HepG2 (cell line): ENCODE measurements around the gene GLIS2. TPM values are rescaled to one million over a fixed set of nuclear protein-coding genes. Genes with fewer than 3 reads are reported as not detected.

ENCODE experiments used
- KLF15 ChIP-seq: sonication (generic); formaldehyde crosslinking; IDR thresholded peaks from 2 replicates; pipeline ENCODE4 v1.8.1; 2023; ENCODE audit warnings: borderline replicate concordance, mild to moderate bottlenecking, inconsistent platforms, missing genetic modification reagents, mixed read lengths
- MAFG ChIP-seq: sonication (generic); formaldehyde crosslinking; IDR thresholded peaks from 2 replicates; pipeline ENCODE4 v1.5.1; 2020; ENCODE audit warnings: mild to moderate bottlenecking, missing genetic modification reagents
- MEIS2 ChIP-seq: sonication (generic); formaldehyde crosslinking; IDR thresholded peaks from 2 replicates; pipeline ENCODE4 v1.9.0; 2021; ENCODE audit warnings: mild to moderate bottlenecking, missing genetic modification reagents
- NFKB2 ChIP-seq: sonication (generic); formaldehyde crosslinking; IDR thresholded peaks from 2 replicates; pipeline ENCODE4 v1.4.0; 2020; ENCODE audit warnings: missing genetic modification reagents, borderline replicate concordance
- NFRKB ChIP-seq: fragments of 450-650 bp; IDR thresholded peaks from 2 replicates; pipeline ENCODE4 v1.6.1; 2017
- POLR2G ChIP-seq: fragments of 200-400 bp; formaldehyde crosslinking; IDR thresholded peaks from 2 replicates; pipeline ENCODE4 v1.6.1; 2018; ENCODE audit warnings: mild to moderate bottlenecking, low read depth, low read length, moderate library complexity
- PRPF4 ChIP-seq: fragments of 200-400 bp; formaldehyde crosslinking; IDR thresholded peaks from 2 replicates; pipeline ENCODE4 v1.6.1; 2016; ENCODE audit warnings: low read length, low read depth; ENCODE audit not compliant: poor library complexity, severe bottlenecking
- SALL1 ChIP-seq: sonication (generic); formaldehyde crosslinking; IDR thresholded peaks from 2 replicates; pipeline ENCODE4 v1.8.0; 2022; ENCODE audit warnings: mild to moderate bottlenecking, missing genetic modification reagents
- SMC3 ChIP-seq: IDR thresholded peaks from 2 replicates; pipeline ENCODE4 v1.6.1; 2011; ENCODE audit warnings: low read length, improper control_type of control experiment
- SNRNP70 ChIP-seq: fragments of 200-400 bp; formaldehyde crosslinking; IDR thresholded peaks from 2 replicates; pipeline ENCODE4 v1.6.1; 2017; ENCODE audit warnings: mild to moderate bottlenecking, low read depth, low read length, moderate library complexity
- SP4 ChIP-seq: sonication (generic); formaldehyde crosslinking; IDR thresholded peaks from 2 replicates; pipeline ENCODE4 v1.8.1; 2023; ENCODE audit warnings: mild to moderate bottlenecking, missing genetic modification reagents
- ZMYM3 ChIP-seq: sonication (generic); formaldehyde crosslinking; IDR thresholded peaks from 2 replicates; pipeline ENCODE4 v1.5.1; 2020; ENCODE audit warnings: mild to moderate bottlenecking, missing genetic modification reagents
- ZNF143 ChIP-seq: sonication (generic); formaldehyde crosslinking; IDR thresholded peaks from 2 replicates; pipeline ENCODE4 v1.4.0; 2020; ENCODE audit warnings: missing genetic modification reagents
- ZNF205 ChIP-seq: IDR thresholded peaks from 2 replicates; pipeline ENCODE4 v1.6.1; 2018; ENCODE audit warnings: missing biosample characterization, missing genetic modification reagents
- ZNF431 ChIP-seq: sonication (generic); formaldehyde crosslinking; IDR thresholded peaks from 2 replicates; pipeline ENCODE4 v1.9.0; 2022; ENCODE audit warnings: missing genetic modification reagents, low read depth, mild to moderate bottlenecking, borderline replicate concordance
- ZNF460 ChIP-seq: sonication (generic); formaldehyde crosslinking; IDR thresholded peaks from 2 replicates; pipeline ENCODE4 v1.5.1; 2020; ENCODE audit warnings: missing genetic modification reagents, mild to moderate bottlenecking, borderline replicate concordance
- ZNF724P ChIP-seq: sonication (generic); formaldehyde crosslinking; IDR thresholded peaks from 2 replicates; pipeline ENCODE4 v1.8.0; 2022; ENCODE audit warnings: missing genetic modification reagents, borderline replicate concordance
- ZNF775 ChIP-seq: sonication (generic); formaldehyde crosslinking; IDR thresholded peaks from 2 replicates; pipeline ENCODE4 v1.4.0; 2020; ENCODE audit warnings: missing genetic modification reagents, mild to moderate bottlenecking, moderate library complexity, borderline replicate concordance
- ZSCAN9 ChIP-seq: IDR thresholded peaks from 2 replicates; pipeline ENCODE4 v1.6.1; 2016; ENCODE audit warnings: borderline replicate concordance
- polyA plus RNA-seq, 8 experiments: library from polyadenylated mRNA; depleted of rRNA in 3 of 8; stranded (reverse) in 7 of 8; unstranded in 1 of 8; fragments of >200 nt; fragmentation: Illumina TruSeq in 4 of 8; extraction: Trizol in 4 of 8; gene quantifications; 2 replicates each; pipeline versions ENCODE4 v1.2.1 to v1.2.3, GENCODE V29; 2011 to 2016; ENCODE audit warnings: low read depth in 4 of 8, missing spikeins in 1 of 8, mixed read lengths in 1 of 8; ENCODE audit not compliant: insufficient read depth in 1 of 8
- total RNA-seq, 5 experiments: library from RNA; depleted of rRNA; stranded (reverse); fragments of >200 nt; fragmentation: Illumina TruSeq; extraction: Trizol; gene quantifications; 2 replicates each; pipeline ENCODE4 v1.2.3, GENCODE V29; 2016; ENCODE audit warnings: low read depth in 1 of 5
- TF ChIP-seq, protein P1 (sequence below): sonication (generic); formaldehyde crosslinking; IDR thresholded peaks from 2 replicates; pipeline ENCODE4; 2020; ENCODE audit warnings: missing genetic modification reagents, mild to moderate bottlenecking, borderline replicate concordance
- TF ChIP-seq, protein P2 (sequence below): sonication (generic); formaldehyde crosslinking; IDR thresholded peaks from 2 replicates; pipeline ENCODE4 v1.4.0; 2020; ENCODE audit warnings: missing genetic modification reagents
- TF ChIP-seq, protein P3 (sequence below): sonication (generic); formaldehyde crosslinking; IDR thresholded peaks from 2 replicates; pipeline ENCODE4 v1.4.0; 2020; ENCODE audit warnings: missing genetic modification reagents
- TF ChIP-seq, protein P4 (sequence below): sonication (generic); formaldehyde crosslinking; IDR thresholded peaks from 2 replicates; pipeline ENCODE4 v1.4.0; 2020; ENCODE audit warnings: missing genetic modification reagents

The GLIS2 gene
- total and polyA plus RNA-seq, 2 of the 13 experiments (the other 11 are each of a cell fraction or from before 2014, with no cell fraction given), result 0.28 to 0.29 TPM

DNA sequence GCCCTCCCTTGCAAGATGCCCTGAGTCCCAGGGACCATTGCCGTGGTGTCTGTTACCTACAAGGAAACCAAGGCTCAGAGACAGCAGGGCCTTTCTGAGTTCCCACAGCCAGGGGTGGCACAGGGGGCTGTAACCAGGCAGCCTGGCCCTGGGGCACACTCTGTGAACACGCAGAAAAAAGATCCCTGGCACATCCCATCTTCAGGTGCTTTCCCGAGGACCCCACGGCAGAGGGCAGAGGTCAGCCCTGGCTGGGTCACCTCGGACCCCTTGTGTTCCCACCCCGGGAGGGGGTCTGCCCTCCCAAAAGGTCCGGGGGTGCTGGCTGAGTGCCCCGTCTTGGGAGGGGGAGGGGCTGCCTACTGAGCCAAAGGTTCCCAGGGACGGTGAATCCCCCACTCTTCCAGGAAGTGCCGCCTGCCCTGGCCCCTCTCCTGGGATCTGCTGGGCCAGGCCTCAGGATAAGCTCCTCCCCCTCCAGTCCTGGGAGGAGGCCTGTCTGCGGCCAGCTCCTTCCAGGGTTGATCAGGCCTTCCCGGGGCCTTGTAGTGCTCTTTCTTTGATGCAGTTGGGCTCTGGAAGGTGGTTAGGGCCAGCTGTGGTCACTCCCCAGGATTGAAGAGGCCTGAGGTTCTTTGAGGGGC, 8.1 kb downstream of the GLIS2 start (continued):
- no peak for TF ChIP-seq PRPF4
- TF ChIP-seq ZNF724P (CRISPR knock-in tag), result no peak
- TF ChIP-seq NFKB2 (CRISPR knock-in tag), result no peak
- no peak for TF ChIP-seq ZNF205 (CRISPR knock-in tag)
- no peak for TF ChIP-seq SP4
- TF ChIP-seq, protein P1, sequence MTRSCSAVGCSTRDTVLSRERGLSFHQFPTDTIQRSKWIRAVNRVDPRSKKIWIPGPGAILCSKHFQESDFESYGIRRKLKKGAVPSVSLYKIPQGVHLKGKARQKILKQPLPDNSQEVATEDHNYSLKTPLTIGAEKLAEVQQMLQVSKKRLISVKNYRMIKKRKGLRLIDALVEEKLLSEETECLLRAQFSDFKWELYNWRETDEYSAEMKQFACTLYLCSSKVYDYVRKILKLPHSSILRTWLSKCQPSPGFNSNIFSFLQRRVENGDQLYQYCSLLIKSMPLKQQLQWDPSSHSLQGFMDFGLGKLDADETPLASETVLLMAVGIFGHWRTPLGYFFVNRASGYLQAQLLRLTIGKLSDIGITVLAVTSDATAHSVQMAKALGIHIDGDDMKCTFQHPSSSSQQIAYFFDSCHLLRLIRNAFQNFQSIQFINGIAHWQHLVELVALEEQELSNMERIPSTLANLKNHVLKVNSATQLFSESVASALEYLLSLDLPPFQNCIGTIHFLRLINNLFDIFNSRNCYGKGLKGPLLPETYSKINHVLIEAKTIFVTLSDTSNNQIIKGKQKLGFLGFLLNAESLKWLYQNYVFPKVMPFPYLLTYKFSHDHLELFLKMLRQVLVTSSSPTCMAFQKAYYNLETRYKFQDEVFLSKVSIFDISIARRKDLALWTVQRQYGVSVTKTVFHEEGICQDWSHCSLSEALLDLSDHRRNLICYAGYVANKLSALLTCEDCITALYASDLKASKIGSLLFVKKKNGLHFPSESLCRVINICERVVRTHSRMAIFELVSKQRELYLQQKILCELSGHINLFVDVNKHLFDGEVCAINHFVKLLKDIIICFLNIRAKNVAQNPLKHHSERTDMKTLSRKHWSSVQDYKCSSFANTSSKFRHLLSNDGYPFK, result no peak
- TF ChIP-seq, protein P2, sequence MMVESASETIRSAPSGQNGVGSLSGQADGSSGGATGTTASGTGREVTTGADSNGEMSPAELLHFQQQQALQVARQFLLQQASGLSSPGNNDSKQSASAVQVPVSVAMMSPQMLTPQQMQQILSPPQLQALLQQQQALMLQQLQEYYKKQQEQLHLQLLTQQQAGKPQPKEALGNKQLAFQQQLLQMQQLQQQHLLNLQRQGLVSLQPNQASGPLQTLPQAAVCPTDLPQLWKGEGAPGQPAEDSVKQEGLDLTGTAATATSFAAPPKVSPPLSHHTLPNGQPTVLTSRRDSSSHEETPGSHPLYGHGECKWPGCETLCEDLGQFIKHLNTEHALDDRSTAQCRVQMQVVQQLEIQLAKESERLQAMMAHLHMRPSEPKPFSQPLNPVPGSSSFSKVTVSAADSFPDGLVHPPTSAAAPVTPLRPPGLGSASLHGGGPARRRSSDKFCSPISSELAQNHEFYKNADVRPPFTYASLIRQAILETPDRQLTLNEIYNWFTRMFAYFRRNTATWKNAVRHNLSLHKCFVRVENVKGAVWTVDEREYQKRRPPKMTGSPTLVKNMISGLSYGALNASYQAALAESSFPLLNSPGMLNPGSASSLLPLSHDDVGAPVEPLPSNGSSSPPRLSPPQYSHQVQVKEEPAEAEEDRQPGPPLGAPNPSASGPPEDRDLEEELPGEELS (CRISPR knock-in tag), result no peak
- no peak for TF ChIP-seq ZNF460 (CRISPR knock-in tag)
- TF ChIP-seq POLR2G, result peak; percentile 34; the same call in 1 of the 2 replicates
- no peak for TF ChIP-seq MAFG (CRISPR knock-in tag)
- TF ChIP-seq KLF15 (CRISPR knock-in tag), result no peak
- no peak for TF ChIP-seq MEIS2 (CRISPR knock-in tag)
- no peak for TF ChIP-seq ZSCAN9 (CRISPR knock-in tag)
- TF ChIP-seq ZNF775 (CRISPR knock-in tag), result no peak
- TF ChIP-seq ZNF431 (CRISPR knock-in tag), result no peak
- TF ChIP-seq, protein P3, sequence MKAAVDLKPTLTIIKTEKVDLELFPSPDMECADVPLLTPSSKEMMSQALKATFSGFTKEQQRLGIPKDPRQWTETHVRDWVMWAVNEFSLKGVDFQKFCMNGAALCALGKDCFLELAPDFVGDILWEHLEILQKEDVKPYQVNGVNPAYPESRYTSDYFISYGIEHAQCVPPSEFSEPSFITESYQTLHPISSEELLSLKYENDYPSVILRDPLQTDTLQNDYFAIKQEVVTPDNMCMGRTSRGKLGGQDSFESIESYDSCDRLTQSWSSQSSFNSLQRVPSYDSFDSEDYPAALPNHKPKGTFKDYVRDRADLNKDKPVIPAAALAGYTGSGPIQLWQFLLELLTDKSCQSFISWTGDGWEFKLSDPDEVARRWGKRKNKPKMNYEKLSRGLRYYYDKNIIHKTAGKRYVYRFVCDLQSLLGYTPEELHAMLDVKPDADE (CRISPR knock-in tag), result no peak
- no peak for TF ChIP-seq NFRKB
- no peak; the same call in 1 of the 2 replicates for TF ChIP-seq ZMYM3 (CRISPR knock-in tag)
- TF ChIP-seq ZNF143 (CRISPR knock-in tag), result no peak
- no peak for TF ChIP-seq SNRNP70
- TF ChIP-seq SMC3, result no peak
- TF ChIP-seq, protein P4, sequence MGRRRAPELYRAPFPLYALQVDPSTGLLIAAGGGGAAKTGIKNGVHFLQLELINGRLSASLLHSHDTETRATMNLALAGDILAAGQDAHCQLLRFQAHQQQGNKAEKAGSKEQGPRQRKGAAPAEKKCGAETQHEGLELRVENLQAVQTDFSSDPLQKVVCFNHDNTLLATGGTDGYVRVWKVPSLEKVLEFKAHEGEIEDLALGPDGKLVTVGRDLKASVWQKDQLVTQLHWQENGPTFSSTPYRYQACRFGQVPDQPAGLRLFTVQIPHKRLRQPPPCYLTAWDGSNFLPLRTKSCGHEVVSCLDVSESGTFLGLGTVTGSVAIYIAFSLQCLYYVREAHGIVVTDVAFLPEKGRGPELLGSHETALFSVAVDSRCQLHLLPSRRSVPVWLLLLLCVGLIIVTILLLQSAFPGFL, result no peak
- TF ChIP-seq SALL1 (CRISPR knock-in tag), result peak; percentile 27; the same call in 1 of the 2 replicates
